Astrocyte of the spinal cord (primary cell): ENCODE data around the gene WWOX.

Source experiments
- DNase-seq: peaks from one replicate; pipeline ENCODE4 v3.0.0; 2011; ENCODE audit warnings: low read depth, low spot score
- H3K4me3 ChIP-seq: 2 replicates; pipeline ENCODE4 v1.5.1; 2011; ENCODE audit warnings: low read depth, mild to moderate bottlenecking, low read length, moderate library complexity
- CTCF ChIP-seq: IDR thresholded peaks from 2 replicates; pipeline ENCODE4 v1.5.1; 2012; ENCODE audit warnings: low read depth, mild to moderate bottlenecking, low read length, inconsistent platforms
- in situ Hi-C: cut with HindIII; loops from 2 replicates; pipeline ENCODE4 v1.10.0; 2017; ENCODE audit warnings: low sequenced_read_pairs

The WWOX gene

GRCh38 chr16:78520470-78520869 is 421.0 kb downstream of the WWOX start:
- TF ChIP-seq CTCF: no peak
- no peak for DNase-seq
- no peak overlapping the region for H3K4me3 ChIP-seq
- in situ Hi-C loops: no loop called here

GRCh38 chr16:78522327-78522726 is 422.9 kb downstream of the WWOX start:
- no peak for DNase-seq
- in situ Hi-C loops: no loop called here
- TF ChIP-seq CTCF: no peak

GRCh38 chr16:78523212-78523985 is 423.9 kb downstream of the WWOX start:
- DNase-seq: no peak
- in situ Hi-C loops: no loop called here
- TF ChIP-seq CTCF: no peak
- no peak overlapping the region for H3K4me3 ChIP-seq

More at GRCh38 chr16:78522327-78522726, 422.9 kb downstream of the WWOX start:
- H3K4me3 ChIP-seq: no peak overlapping the region

GRCh38 chr16:78524066-78524595 is 424.7 kb downstream of the WWOX start:
- no peak overlapping the region for H3K4me3 ChIP-seq
- no peak for TF ChIP-seq CTCF
- no peak for DNase-seq
- in situ Hi-C loops: no loop called here

- in situ Hi-C loops: no loop called here
- TF ChIP-seq CTCF: no peak
- no peak overlapping the region for H3K4me3 ChIP-seq
- no peak for DNase-seq
Observed at GRCh38 chr16:78528265-78528664, 428.8 kb downstream of the WWOX start.

GRCh38 chr16:78529881-78530280 is 430.4 kb downstream of the WWOX start:
- no peak for TF ChIP-seq CTCF
- no peak for DNase-seq
- no peak overlapping the region for H3K4me3 ChIP-seq
- in situ Hi-C loops: no loop called here
